Stimulated activated CD4-positive, alpha-beta T cell treated with anti-CD3 and anti-CD28 coated beads, TNF-alpha, amount 100 ng/mL, for 4 hours (primary cell): Measurements from ENCODE around the gene BRD1.

Experiments
- DNase-seq, 3 experiments: peaks; one replicate each; pipeline ENCODE4 v3.0.0-alpha.2; 2020; ENCODE audit warnings: low read depth in 3 of 3

BRD1 gene

DNA sequence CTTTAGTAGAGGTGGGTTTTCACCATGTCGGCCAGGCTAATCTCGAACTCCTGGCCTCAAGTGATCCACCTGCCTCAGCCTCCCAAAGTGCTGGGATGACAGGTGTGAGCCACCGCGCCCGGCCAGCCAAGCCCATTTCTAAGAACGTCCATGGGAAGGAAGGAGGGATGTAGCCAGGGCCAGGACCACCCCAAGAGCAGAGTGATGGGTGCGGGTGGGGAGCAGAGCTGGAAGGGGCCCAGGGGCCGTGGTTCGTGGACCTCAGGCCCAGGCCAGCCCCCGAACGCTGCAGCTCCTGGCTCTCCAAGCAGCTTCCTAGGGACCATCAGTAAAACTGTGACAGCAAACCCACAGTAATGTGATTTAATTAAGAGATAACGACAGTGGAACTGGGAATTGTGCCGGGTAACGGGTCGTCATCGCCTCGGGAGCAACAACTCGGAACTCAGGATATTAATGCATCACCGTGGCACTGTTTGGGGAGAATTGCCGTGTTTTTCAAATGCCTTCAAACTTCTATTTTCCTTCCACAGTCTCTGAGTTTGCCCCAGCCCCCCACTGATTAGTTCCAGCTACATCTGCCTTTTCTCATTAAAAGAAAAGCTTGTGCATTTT lies 74.3 kb downstream of the BRD1 start:
- no peak for DNase-seq

DNA sequence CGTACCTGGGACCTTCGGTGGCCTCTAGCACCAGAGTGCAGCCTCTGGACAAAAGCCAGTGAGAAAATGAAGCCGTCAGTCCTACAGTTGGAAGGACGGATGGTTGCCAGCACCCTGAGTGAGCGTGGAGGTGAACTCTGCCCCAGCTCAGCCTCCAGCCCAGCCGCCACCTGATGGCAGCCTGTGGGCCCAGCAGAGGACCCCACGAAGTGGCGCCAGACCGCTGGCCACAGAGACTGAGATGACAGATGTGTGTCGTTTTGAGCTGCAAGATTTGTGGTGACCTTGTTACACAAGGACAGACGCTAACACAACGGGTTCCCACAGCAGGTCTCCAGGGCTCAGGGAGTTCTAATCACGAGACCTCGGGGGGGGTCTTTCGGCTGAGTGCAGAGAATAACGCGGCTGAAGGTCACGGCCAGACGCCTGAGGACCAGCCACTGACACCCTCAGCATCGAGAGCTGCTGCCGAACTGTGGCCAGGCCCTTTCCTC lies 75.0 kb downstream of the BRD1 start:
- no peak for DNase-seq

DNA sequence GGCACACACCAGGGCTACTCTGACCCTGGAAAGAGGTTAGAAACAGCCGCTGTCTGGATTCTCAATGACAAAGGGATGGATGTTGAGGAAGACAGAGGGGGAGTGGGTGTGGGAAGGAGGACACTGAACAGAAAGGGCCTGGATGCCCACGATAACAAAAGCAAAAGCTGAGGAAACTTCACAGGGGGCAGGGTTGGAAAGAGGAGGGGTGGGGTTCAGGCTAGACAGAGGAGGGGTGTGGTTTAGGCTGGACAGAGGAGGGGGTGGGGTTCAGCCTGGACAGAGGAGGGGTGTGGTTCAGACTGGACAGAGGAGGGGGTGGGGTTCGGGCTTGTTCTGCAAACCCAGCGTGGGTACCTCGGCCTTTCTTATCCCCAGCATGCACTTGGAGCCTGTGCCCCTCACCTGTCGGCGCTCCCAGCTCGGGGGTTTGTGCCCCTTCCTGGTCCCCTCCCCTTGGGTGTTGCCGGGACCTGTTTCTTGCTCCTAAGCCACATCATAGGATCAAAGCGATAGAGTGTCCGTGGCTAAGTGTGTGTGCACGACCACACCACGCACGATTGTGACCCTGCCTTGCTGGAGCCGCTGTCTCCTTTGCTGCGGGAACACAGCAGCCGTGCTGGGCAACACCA lies 75.6 kb downstream of the BRD1 start:
- DNase-seq = no peak

DNA sequence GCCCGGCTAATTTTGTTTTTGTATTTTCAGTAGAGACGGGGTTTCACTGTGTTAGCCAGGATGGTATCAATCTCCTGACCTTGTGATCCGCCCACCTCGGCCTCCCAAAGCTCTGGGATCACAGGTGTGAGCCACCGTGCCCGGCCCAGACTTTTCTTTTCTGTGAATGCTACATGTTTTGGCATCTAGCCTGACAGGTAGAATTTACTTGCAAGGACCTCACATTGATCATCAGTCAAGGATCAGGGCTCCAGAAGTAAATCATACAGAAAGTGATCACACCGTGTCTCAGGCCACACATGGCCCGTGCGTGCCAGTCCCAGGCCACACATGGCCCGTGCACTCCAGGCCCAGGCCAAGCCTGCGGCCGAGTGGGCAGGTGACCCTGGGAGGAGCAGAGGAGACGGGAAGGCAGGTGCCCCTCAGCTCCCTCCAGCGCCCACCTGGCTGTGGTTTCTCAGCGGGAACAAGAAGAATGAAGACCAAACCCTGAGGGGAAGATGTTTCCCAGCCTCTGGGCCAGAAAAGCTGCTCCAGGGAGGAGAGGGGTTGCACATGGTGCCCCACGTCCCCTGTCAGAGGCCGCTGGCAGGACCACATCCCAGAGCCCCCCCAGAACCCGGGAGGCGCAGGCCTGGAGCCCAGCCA lies 76.2 kb downstream of the BRD1 start:
- no peak for DNase-seq

DNA sequence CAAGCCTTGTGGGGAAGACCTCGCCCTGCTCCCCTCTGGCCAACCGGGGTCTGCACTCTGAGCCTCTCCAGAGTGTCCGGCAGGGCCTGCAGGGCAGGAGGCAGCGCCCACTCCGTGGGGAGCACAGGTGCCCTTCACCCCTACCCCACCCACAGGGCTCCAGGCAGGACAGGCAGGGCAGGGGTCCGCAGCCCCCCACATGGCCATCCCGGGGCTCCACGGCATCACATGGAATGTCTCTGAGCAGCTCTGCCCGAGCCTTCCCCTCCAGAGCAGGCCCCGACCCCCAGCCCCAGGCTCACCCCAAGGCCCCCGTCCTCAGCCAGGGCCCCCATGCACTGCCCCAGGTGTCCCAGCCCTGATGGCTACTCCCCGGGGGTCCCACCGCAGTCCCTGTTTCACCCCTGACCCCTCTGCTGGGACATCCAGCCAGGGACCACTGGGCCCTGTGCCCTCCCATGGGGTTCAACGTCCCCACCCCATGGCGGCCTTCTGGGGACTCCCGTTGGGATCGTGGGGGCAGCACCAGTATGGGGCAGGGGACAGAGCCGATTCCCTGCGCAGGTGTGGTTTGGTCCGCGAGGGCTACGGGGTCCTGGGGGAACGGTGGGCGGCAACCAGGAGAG lies 77.7 kb downstream of the BRD1 start:
- DNase-seq = no peak

DNA sequence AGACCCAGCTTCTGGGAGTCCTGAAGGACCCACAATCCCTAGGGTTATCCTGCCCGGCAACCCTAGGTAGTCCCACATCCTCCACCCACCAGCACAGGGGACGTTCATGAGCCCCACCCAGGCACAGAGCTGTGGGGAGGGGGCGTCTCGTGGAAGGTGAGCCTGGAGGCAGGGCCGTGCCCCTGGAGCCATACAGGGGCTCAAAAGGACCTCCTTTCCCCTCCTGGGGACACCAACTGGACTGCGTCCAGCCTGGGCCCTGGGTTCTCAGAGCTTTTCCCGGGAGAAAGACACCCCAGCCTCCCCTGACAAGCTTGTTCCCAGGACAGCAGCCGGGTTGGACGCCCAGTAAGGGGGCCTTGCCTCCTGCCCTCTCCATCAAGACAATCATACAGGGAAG lies 78.4 kb downstream of the BRD1 start:
- no peak for DNase-seq

DNA sequence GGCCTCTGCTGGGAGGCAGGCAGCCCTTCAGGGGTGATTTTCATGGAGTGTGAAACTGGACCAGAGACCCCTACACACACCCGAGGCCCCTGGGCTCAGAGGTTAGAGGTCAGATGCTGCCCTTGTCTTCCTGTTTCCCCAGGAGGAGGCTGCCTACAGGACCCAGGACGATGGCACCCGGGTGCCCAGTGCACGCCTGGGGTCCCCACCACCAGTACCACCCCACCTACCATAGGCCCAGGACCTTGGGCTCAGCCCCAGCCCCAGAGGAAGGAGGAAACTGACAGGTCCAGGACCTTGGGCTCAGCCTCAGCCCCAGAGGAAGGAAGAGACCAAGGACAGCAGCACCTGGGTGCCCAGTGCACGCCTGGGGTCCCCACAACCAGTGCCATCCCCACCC lies 79.2 kb downstream of the BRD1 start:
- no peak for DNase-seq

DNA sequence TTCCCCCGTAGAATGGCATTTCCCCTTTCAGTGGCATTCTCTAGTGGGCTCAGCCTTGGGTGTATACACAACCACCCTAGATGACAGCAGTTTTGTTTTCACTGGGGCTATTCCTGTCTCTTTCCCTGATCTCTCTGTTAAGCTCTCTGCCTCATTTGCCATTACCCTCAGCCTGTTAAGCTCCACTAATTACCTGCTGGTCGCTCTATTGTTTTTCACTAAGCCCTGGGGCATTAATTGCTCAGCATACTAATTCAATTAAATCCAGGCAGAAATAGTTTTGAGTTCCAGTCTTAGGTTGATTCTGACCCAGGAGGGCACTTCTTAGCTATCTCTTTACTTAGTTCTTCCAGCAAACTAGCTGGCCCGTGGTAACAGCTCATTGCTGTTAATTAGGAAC lies 80.0 kb downstream of the BRD1 start:
- no peak for DNase-seq

DNA sequence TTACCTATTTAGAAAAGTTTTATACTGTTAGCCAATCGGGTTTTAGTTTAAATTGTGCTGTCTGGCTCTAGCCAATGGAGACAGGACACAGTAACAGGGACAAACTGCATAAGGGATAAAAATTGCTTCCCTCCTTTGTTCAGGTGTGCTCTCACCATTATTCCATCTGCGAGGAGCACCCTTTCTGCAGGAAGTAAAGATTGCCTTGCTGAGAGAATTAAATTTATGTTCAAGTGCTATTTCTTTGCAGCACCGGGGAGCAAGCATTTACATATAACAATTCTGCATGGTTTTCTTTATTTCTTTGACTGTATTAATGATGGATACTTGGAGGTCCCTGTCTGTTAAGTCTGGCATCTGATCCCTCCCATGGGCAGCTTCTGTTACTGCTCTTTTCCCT lies 80.5 kb downstream of the BRD1 start:
- no peak for DNase-seq

DNA sequence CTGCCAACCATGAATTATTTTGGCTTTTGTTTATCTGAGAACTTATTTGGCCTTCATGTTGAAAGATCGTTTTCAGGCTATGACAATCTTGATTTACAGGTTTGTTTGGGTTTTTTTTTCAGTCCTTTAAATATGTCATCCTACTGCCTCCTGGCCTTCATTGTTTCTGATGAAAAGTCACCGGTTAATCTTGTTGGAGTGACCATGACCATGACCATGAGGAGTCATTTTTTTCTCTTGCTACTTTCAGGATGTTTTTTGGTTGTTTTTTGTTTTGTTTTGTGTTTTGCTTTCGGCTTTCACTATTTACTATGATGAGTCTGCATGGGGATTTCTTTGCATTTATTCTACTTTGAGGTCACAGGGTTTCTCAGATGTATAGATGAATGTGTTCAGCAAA lies 81.6 kb downstream of the BRD1 start:
- DNase-seq = no peak

DNA sequence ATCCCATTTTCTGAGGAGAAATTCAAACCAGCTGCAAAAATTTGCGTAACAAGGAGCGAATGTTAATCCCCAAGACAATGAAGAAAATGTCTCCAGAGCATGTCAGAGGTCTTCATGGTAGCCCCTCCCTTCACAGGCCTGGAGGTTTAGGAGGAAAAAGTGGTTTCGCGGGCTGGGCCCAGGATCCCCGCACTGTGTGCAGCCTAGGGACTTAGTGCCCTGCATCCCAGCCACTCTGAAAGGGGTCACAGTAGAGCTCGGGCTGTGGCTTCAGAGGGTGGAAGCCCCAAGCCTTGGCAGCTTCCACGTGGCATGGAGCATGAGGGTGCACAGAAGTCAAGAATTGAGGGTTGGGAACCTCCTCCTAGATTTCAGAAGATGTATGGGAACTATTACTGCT lies 87.4 kb downstream of the BRD1 start:
- DNase-seq = no peak

DNA sequence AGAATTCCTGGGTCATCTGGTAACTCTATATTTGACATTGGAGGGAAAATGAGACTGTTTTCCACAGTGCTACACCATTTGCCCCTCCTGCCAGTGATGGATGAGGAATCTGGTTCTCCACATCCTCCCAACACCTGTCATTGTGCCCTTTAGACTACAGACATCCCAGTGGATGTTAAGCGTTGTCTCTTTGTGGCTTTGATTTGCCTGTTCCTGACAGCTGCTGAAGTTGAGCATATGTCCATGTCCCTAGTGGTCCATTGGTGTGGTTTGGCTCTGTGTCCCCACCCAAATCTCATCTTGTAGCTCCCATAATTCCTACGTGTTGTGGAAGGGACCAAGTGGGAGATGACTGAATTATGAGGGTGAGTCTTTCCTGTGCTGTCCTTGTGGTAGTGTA lies 88.5 kb downstream of the BRD1 start:
- DNase-seq = no peak

DNA sequence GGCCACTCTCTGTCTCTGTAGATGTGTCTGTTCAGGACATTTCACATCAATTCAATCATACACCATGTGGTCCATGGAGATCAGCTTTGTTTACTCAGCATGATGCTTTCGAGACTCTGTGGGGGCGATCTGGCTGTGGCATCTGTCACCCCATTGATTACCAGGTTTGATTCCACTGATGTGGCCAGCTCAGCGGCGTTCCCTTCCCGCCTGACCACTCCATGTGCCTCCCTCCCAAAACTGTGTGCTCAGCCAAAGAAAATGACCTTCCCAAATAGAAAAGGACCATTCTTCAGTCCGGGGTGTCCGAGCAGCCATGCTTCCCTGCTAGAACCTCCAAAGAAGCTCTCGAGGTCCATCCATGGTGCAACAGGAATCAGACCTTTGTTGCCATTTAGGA lies 89.1 kb downstream of the BRD1 start:
- DNase-seq = no peak

DNA sequence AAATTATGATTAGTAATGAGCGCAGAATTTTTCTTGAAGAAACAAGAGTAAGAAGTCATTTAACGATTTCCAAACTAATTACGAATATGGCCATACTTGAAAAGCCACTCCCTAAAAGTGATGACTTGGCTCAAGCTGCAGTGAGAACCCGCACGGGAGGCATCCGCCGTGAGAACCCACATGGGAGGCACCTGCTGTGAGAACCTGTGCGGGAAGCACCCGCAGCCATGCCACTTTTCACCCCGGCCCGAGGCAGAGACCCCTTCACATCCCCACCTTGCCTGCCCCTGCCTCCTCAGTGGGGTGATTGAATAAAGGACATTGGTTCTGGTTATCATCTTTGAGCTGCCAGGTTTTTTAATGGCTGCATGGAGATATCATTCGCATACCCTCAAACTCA lies 89.7 kb downstream of the BRD1 start:
- DNase-seq = no peak

DNA sequence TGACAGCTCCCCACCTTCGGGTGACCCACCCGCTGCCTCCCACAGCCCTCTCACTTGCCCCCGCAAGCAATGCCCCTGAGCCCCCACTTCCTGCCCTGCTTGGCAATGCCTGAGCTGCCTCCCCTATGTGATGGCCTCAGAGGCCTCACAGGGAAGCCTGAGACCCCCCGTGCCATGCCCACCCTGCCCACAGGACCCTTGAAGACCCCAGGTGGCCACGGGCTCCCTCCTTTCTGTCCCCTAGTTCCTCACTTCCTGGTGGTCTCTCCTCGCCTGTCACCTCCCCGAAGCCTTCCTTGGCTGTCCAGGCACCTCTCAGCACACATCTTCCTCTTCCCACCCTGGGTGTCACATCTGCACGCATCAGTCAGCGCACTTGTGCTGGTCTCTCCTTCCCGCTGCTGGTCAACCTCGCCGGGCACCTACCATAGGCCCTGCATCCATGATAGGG lies 90.5 kb downstream of the BRD1 start:
- DNase-seq = no peak

DNA sequence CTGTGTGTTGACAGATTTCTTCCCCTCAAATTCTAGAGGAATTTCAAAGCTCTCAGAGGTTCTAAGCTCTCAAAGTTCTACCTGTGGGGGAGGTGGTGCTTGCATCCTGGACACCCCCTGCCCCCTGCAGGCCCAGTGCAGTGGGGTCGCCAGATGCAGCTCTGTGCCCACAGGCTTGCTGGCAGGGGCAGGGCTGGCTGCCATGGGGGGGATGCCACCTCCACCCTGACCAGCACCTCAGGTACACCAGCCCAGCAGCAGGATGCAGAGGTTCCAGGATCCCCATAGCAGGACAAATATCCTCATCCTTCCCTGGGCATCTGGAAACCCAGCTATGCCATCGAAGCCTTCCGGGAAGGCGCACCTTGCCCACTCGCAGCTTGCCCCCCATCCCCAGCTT lies 91.1 kb downstream of the BRD1 start:
- DNase-seq = no peak

DNA sequence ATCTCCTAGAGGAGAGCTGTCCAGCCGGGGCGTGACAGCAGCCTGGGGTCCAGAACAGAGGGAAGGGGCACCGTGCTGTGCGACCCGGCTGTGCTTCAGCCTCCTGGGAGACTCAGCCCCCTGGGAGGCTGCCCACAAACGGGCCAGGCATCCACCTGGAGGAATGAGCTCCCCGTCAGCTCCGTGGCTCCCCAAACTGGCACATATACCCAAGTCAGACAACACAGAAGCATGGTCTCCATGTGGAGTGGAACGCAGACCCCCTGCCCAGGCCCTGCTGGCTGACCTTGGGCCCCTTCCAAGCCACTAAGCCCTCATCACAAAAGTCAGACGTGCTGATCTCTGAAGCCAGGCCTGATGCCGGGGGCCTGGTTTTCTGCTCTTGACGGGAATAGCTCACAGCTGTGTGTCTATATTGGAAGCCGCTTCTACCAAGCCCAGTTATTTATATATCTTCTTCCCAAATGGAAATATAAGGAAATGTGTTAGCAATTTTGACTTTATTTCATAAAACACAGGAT lies 91.7 kb downstream of the BRD1 start:
- no peak for DNase-seq

DNA sequence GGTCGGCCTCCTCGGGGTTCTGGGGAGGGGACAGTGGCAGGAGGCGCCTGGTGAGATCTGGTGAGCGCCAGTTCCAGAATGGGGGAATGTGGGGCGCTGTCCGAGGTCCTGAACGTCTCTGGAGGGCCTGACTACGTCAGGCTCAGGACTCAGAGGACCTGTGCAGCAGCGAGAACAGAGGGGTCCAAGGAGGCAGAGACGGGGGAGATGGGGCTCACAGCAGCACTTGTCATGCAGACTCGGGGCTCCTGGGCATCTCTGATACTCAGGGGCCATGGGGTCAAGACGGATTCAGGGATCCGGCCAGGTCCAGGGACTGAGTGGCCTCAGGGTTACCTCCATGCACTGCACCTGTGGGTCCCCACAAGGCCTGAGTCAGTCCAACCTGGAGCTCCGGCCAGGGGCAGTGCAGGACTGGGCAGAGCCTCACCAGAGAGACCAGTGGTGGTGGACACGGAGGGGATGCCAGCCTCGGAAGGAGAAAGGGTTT lies 92.2 kb downstream of the BRD1 start:
- no peak for DNase-seq

DNA sequence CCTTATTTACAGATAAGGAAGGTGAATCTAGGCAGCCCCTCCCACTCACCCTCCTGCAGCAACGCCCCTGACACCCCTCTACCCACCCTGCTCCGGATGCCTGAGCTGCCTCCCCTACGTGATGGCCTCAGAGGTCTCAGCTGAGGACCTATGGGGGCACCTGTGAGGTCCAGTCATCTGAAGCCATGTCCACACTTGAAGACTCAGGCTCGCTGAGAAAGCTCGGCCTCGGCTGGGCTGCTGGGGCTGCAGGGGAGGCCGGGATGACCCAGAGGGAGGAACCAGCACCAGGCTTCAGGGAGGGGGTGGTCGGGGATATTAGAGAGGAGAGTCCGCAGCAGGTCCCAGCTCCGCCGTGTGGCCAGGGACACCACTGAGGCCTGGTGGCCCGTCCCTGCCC lies 92.8 kb downstream of the BRD1 start:
- DNase-seq = no peak

DNA sequence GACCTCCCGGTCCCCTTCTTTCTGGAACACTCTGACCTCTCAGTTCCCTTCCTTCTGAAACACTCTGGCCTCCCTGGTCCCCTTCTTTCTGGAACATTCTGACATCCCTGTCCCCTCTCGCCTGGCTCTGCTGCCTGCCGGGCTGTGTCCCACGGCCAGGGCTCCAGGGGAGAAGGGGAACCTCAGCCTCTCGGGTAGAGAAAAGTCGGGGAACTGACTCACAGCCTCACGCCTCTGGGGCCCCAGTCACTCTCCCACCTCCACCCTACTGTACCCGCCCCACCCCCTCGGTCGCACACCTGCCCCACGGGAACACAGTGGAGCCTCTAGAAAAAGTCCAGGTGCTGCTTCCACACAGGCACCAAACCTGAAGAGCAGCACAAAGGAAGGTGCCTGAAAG lies 93.3 kb downstream of the BRD1 start:
- DNase-seq = no peak

DNA sequence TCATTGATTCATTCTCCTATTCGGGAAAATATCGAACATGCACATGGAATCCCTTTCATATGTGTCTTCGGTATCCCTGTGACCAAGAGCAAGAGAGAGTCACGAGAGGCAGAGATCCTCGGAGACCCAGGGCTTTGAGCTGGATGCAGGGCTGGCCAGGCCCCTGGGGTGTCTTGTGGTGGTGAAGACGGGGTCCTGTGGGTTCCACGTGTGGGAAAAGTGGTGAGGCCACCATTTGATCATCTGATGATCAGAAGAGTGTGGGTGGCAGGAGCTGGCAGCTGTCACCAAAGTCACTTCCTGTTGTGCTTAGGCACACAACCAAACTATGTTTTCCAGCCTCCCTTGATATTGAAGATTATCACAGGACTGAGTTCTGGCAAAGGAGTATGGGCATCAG lies 94.0 kb downstream of the BRD1 start:
- DNase-seq = no peak

DNA sequence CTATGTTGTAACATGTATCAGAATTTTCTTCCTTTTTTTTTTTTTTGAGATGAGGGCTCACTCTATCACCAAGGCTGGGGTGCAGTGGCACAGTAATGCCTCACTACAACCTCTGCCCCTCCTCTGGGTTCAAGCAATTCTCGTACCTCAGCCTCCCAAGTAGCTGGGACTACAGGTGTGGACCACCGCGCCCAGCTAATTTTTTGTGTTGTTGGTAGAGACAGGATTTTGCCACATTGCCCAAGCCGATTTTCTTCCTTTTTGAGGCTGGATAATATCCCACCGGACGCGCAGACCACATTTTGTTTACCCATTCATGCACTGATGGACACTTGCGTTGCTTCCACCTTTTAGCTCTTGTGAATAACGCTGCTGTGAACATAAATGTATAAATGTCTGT lies 97.0 kb downstream of the BRD1 start:
- DNase-seq = no peak
